GM23338 (cell line): ENCODE data around the gene DENND11. TPM values are rescaled to one million over a fixed set of nuclear protein-coding genes. Genes with fewer than 3 reads are reported as not detected.

ENCODE experiments used
- ATAC-seq: fragments of 200-7000 bp; cut with Tn5 transposase; 3 replicates; pipeline ENCODE4 v1.9.1; 2020
- DNase-seq: peaks from one replicate; pipeline ENCODE4 v3.0.0-alpha.2; 2015; ENCODE audit warnings: low spot score
- H2AFZ ChIP-seq: fragments of 200-600 bp; sonication (generic); 2 replicates; pipeline ENCODE4 v1.8.0; 2016; ENCODE audit warnings: antibody characterized with exemption, mild to moderate bottlenecking, moderate library complexity
- H3F3A ChIP-seq: fragments of 200-600 bp; sonication (generic); replicated peaks from 2 replicates; pipeline ENCODE4 v1.8.0; 2017; ENCODE audit warnings: antibody characterized with exemption, mixed run types, low read depth
- H3K27ac ChIP-seq: fragments of 200-600 bp; sonication (generic); 2 replicates; pipeline ENCODE4 v1.6.1; 2016; ENCODE audit warnings: low read depth
- H3K27me3 ChIP-seq: fragments of 200-600 bp; sonication (generic); 2 replicates; pipeline ENCODE4 v1.8.0; 2016; ENCODE audit warnings: mild to moderate bottlenecking, mixed run types, moderate library complexity; ENCODE audit not compliant: insufficient read depth
- H3K36me3 ChIP-seq: fragments of 200-600 bp; sonication (generic); 2 replicates; pipeline ENCODE4 v1.8.0; 2016; ENCODE audit warnings: mild to moderate bottlenecking; ENCODE audit not compliant: insufficient read depth
- H3K4me1 ChIP-seq: fragments of 200-600 bp; sonication (generic); 2 replicates; pipeline ENCODE4 v1.8.0; 2016; ENCODE audit warnings: mild to moderate bottlenecking, moderate library complexity; ENCODE audit not compliant: insufficient read depth
- H3K4me2 ChIP-seq: fragments of 200-600 bp; sonication (generic); 2 replicates; pipeline ENCODE4 v1.7.1; 2017; ENCODE audit warnings: mixed run types
- H3K4me3 ChIP-seq: fragments of 200-600 bp; sonication (generic); 2 replicates; pipeline ENCODE4 v1.6.1; 2016; ENCODE audit warnings: mixed run types
- H3K79me2 ChIP-seq: fragments of 200-600 bp; sonication (generic); replicated peaks from 2 replicates; pipeline ENCODE4 v1.8.0; 2017; ENCODE audit warnings: mild to moderate bottlenecking; ENCODE audit not compliant: insufficient read depth
- H3K9me2 ChIP-seq: fragments of 200-600 bp; sonication (generic); 2 replicates; pipeline ENCODE4 v1.8.0; 2017; ENCODE audit not compliant: insufficient read depth
- H4K20me1 ChIP-seq: fragments of 200-600 bp; sonication (generic); replicated peaks from 2 replicates; pipeline ENCODE4 v1.8.0; 2017; ENCODE audit warnings: mild to moderate bottlenecking; ENCODE audit not compliant: insufficient read depth
- H3K27ac Mint-ChIP-seq: 2 replicates; pipeline ENCODE4 v1.8.0; 2020; ENCODE audit warnings: inconsistent platforms, mild to moderate bottlenecking, moderate library complexity, mixed read lengths
- H3K27me3 Mint-ChIP-seq: 3 replicates; pipeline ENCODE4 v1.8.0; 2022; ENCODE audit warnings: low read depth, mild to moderate bottlenecking, moderate library complexity, mixed read lengths, inconsistent platforms; ENCODE audit not compliant: insufficient read depth, poor library complexity
- H3K36me3 Mint-ChIP-seq: 3 replicates; pipeline ENCODE4 v1.8.0; 2021; ENCODE audit warnings: low read depth, mild to moderate bottlenecking, inconsistent platforms, moderate library complexity, mixed read lengths
- H3K4me1 Mint-ChIP-seq: 3 replicates; pipeline ENCODE4 v1.8.0; 2020; ENCODE audit warnings: mild to moderate bottlenecking, inconsistent platforms, mixed read lengths
- H3K4me3 Mint-ChIP-seq: 3 replicates; pipeline ENCODE4 v1.8.0; 2021; ENCODE audit warnings: moderate library complexity, mild to moderate bottlenecking, inconsistent platforms, mixed read lengths
- H3K9me3 Mint-ChIP-seq: 3 replicates; pipeline ENCODE4 v1.8.0; 2020; ENCODE audit warnings: moderate library complexity, mild to moderate bottlenecking, inconsistent platforms, mixed read lengths
- CREB1 ChIP-seq: fragments of 250-450 bp; sonication (Bioruptor Pico); IDR thresholded peaks from 2 replicates; pipeline ENCODE4 v1.5.0; 2020; ENCODE audit warnings: low read depth, mild to moderate bottlenecking, moderate library complexity
- CTCF ChIP-seq, 2 experiments: fragments of 200-600 bp in 1 of 2; sonication (generic) in 1 of 2; conservative IDR thresholded peaks; 2 replicates each; pipeline versions ENCODE4 v1.5.1 to v1.6.1; 2016 to 2017; ENCODE audit warnings: antibody characterized with exemption in 2 of 2, low read depth in 2 of 2, mild to moderate bottlenecking in 2 of 2, moderate library complexity in 1 of 2
- ETS1 ChIP-seq: IDR thresholded peaks from 2 replicates; pipeline ENCODE4 v1.6.1; 2016; ENCODE audit warnings: antibody characterized with exemption
- EZH2 ChIP-seq: fragments of 200-600 bp; sonication (generic); IDR thresholded peaks from one replicate; pipeline ENCODE4 v1.8.0; 2017; ENCODE audit warnings: antibody characterized with exemption, mild to moderate bottlenecking, low read depth; ENCODE audit not compliant: unreplicated experiment
- EZH2phosphoT487 ChIP-seq: fragments of 200-600 bp; sonication (generic); IDR thresholded peaks from one replicate; pipeline ENCODE4 v1.8.1; 2018; ENCODE audit warnings: antibody characterized with exemption; ENCODE audit not compliant: unreplicated experiment
- JUNB ChIP-seq: IDR thresholded peaks from one replicate; pipeline ENCODE4 v1.6.1; 2016; ENCODE audit warnings: antibody characterized with exemption; ENCODE audit not compliant: unreplicated experiment
- NANOG ChIP-seq: IDR thresholded peaks from 2 replicates; pipeline ENCODE4 v1.6.1; 2016; ENCODE audit warnings: antibody characterized with exemption, borderline replicate concordance
- ZNF114 ChIP-seq: fragments of 250-450 bp; sonication (Bioruptor Pico); IDR thresholded peaks from 2 replicates; pipeline ENCODE4 v1.5.0; 2020; ENCODE audit warnings: mild to moderate bottlenecking, moderate library complexity
- ZNF331 ChIP-seq: fragments of 250-450 bp; sonication (Bioruptor Pico); IDR thresholded peaks from 2 replicates; pipeline ENCODE4 v1.5.0; 2020; ENCODE audit warnings: low read depth, mild to moderate bottlenecking, moderate library complexity
- ZNF462 ChIP-seq: fragments of 250-450 bp; sonication (Bioruptor Pico); IDR thresholded peaks from 2 replicates; pipeline ENCODE4 v1.5.0; 2020; ENCODE audit warnings: mild to moderate bottlenecking, moderate library complexity
- polyA plus RNA-seq: library from polyadenylated mRNA; unstranded; fragments of >200 nt; fragmentation: Nextera tagmentation; extraction: Ambion mirVana; gene quantifications from 2 replicates; pipeline ENCODE4 v1.2.1, GENCODE V29; 2016
- total RNA-seq: library from RNA; depleted of rRNA; stranded (reverse); fragments of >200 nt; shearing (Covaris generic); gene quantifications from 2 replicates; pipeline ENCODE4 v1.2.3, GENCODE V29; 2014

Gene DENND11
- total and polyA plus RNA-seq, 2 experiments from 2014 or later: 5.1 to 29.5 TPM

GRCh38 chr7:141706239-141707064 is 4.5 kb upstream of the DENND11 start:
- Histone ChIP-seq H3K9me2 (no peaks in the 10 kb centered on the region), H3K79me2 (no peaks in the 10 kb centered on the region), H3K27me3 (peaks cover 19% of the 10 kb centered on the region), H3K4me2 (no peak overlapping the region), H3K4me1 (peaks cover 36% of the 10 kb centered on the region), H3K36me3 (no peaks in the 10 kb centered on the region), H3K27ac (no peak overlapping the region), H3F3A (no peaks in the 10 kb centered on the region), H3K4me3 (no peak overlapping the region), H4K20me1 (no peaks in the 10 kb centered on the region), H2AFZ (peak overlapping the region; percentile 32; the same call in 1 of the 2 replicates)
- Mint-ChIP-seq H3K36me3 (no peaks in the 10 kb centered on the region), H3K9me3 (no peaks in the 10 kb centered on the region), H3K4me1 (peaks cover 40% of the 10 kb centered on the region), H3K27me3 (peaks cover 12% of the 10 kb centered on the region), H3K4me3 (no peak overlapping the region), H3K27ac (no peak overlapping the region)
- DNase-seq (no peak), ATAC-seq (no peak)
- TF ChIP-seq ETS1 (no peak), NANOG (no peak)

GRCh38 chr7:141704741-141705140 is 2.8 kb upstream of the DENND11 start:
- no peaks in the 10 kb centered on the region for H3K36me3 ChIP-seq
- no peak overlapping the region for H3K27ac ChIP-seq
- no peak overlapping the region for H3K4me3 ChIP-seq
- Mint-ChIP-seq H3K36me3 (no peaks in the 10 kb centered on the region), H3K4me3 (no peak overlapping the region), H3K4me1 (peaks cover 38% of the 10 kb centered on the region), H3K27ac (no peak overlapping the region), H3K9me3 (no peaks in the 10 kb centered on the region), H3K27me3 (peaks cover 5% of the 10 kb centered on the region)
- DNase-seq (no peak), ATAC-seq (no peak)
- no peaks in the 10 kb centered on the region for H3K9me2 ChIP-seq
- H2AFZ ChIP-seq: peak overlapping the region; percentile 81; the same call in 1 of the 2 replicates
- no peak overlapping the region for H3K4me2 ChIP-seq
- no peaks in the 10 kb centered on the region for H4K20me1 ChIP-seq
- H3K79me2 ChIP-seq: peaks cover 13% of the 10 kb centered on the region
- H3K27me3 ChIP-seq: peaks cover 19% of the 10 kb centered on the region
- peaks cover 3% of the 10 kb centered on the region; the same call in 1 of the 2 replicates for H3F3A ChIP-seq
- peaks cover 32% of the 10 kb centered on the region for H3K4me1 ChIP-seq
- TF ChIP-seq ETS1: no peak
- no peak for TF ChIP-seq ZNF462 (CRISPR knock-in tag)
- no peak for TF ChIP-seq ZNF331 (CRISPR knock-in tag)
- no peak for TF ChIP-seq NANOG
- no peak for TF ChIP-seq CTCF (conservative IDR thresholded peaks at IDR 0.05; ENCODE audit: low read depth in 2 of 2)
- TF ChIP-seq JUNB: no peak
- TF ChIP-seq ZNF114 (CRISPR knock-in tag): no peak
- TF ChIP-seq EZH2: no peak
- TF ChIP-seq EZH2phosphoT487: no peak
- no peak for TF ChIP-seq CREB1 (CRISPR knock-in tag)
